ENCODE results near the gene GPR148.

DNA sequence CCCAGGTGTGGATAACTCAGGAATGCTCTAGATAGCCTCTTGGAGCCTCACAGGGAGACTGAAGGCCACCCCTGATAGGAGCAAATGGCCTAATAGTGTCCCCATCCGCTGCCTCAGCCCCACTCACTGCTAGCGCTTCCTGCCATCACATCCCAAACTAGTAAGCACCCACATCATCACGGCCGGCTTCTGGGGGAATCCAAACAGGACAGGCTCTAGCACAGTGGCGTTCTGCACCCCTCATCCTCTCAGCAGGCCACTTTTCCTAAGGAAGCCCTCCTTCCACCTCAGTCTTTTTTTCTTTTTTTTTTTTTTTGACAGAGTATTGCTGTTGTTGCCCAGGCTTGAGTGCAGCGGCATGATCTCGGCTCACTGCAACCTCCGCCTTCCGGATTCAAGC is 20.2 kb downstream of the GPR148 start:
- TF ChIP-seq, protein P1, sequence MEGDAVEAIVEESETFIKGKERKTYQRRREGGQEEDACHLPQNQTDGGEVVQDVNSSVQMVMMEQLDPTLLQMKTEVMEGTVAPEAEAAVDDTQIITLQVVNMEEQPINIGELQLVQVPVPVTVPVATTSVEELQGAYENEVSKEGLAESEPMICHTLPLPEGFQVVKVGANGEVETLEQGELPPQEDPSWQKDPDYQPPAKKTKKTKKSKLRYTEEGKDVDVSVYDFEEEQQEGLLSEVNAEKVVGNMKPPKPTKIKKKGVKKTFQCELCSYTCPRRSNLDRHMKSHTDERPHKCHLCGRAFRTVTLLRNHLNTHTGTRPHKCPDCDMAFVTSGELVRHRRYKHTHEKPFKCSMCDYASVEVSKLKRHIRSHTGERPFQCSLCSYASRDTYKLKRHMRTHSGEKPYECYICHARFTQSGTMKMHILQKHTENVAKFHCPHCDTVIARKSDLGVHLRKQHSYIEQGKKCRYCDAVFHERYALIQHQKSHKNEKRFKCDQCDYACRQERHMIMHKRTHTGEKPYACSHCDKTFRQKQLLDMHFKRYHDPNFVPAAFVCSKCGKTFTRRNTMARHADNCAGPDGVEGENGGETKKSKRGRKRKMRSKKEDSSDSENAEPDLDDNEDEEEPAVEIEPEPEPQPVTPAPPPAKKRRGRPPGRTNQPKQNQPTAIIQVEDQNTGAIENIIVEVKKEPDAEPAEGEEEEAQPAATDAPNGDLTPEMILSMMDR (conservative IDR thresholded peaks at IDR 0.05 in 1 of 2, IDR thresholded peaks at IDR 0.05 in 1 of 2; ENCODE audit: extremely low read depth in 1 of 2, insufficient read depth in 1 of 2, low read depth in 1 of 2, low read length in 2 of 2): no peak
- TF ChIP-seq EZH2 (IDR thresholded peaks at IDR 0.05; ENCODE audit: borderline replicate concordance, low read length): no peak
